Measurements from ENCODE around the gene PRKCH. TPM values are rescaled to one million over a fixed set of nuclear protein-coding genes. Genes with fewer than 3 reads are reported as not detected.

Gene PRKCH
- total RNA-seq, 3 donors from 2014 or later (not counting 1 experiment from before 2014, with no cell fraction given): 610 to 756 (median 618) TPM

- whole genome bisulfite sequencing (ENCODE audit: insufficient coverage): 30% methylated on average over 2 of the region's 3 CpGs
- ATAC-seq (no peak), DNase-seq (no peak)
- Histone ChIP-seq H3K27me3 (ENCODE audit: control insufficient read depth, insufficient read depth, low read length) (no peaks in the 10 kb centered on the region), H3K27ac (ENCODE audit: low read length) (peak overlapping the region; percentile 41), H3K9me3 (ENCODE audit: control insufficient read depth, insufficient read depth, low read length) (peaks cover 7% of the 10 kb centered on the region), H3K4me1 (ENCODE audit: control insufficient read depth, insufficient read depth, low read length) (peaks cover 65% of the 10 kb centered on the region), H3K4me3 (ENCODE audit: low read length) (no peak overlapping the region), H3K36me3 (ENCODE audit: control insufficient read depth, insufficient read depth, low read length) (peaks cover 4% of the 10 kb centered on the region)
- no peak overlapping the region for H3K27ac Mint-ChIP-seq
- peaks cover 7% of the 10 kb centered on the region for H3K36me3 Mint-ChIP-seq
- peaks cover 27 to 36% of the 10 kb centered on the region in 2 donors for H3K4me1 Mint-ChIP-seq
- no peak for TF ChIP-seq CTCF (IDR thresholded peaks at IDR 0.05)
- no peaks in the 10 kb centered on the region for H3K27me3 Mint-ChIP-seq (ENCODE audit: low read depth in 2 of 2)
- intact Hi-C loops (cut with micrococcal nuclease): loop anchor here (2.0 kb wide), 2 partner anchors 15 to 19 kb away; no protein-coding TSS in a partner anchor
- H3K9me3 Mint-ChIP-seq: peaks cover 0 to 2% of the 10 kb centered on the region in 2 donors
- H3K4me3 Mint-ChIP-seq: no peak overlapping the region
These were observed 48.1 kb downstream of the PRKCH start for GRCh38 chr14:61369454-61369810.

GRCh38 chr14:61372379-61372778 lies 51.0 kb downstream of the PRKCH start:
- Histone ChIP-seq H3K27me3 (ENCODE audit: control insufficient read depth, insufficient read depth, low read length) (no peaks in the 10 kb centered on the region), H3K9me3 (ENCODE audit: control insufficient read depth, insufficient read depth, low read length) (peaks cover 21% of the 10 kb centered on the region), H3K27ac (ENCODE audit: low read length) (no peak overlapping the region), H3K4me1 (ENCODE audit: control insufficient read depth, insufficient read depth, low read length) (peaks cover 63% of the 10 kb centered on the region), H3K4me3 (ENCODE audit: low read length) (no peak overlapping the region), H3K36me3 (ENCODE audit: control insufficient read depth, insufficient read depth, low read length) (peaks cover 8% of the 10 kb centered on the region)
- no peak for DNase-seq
- intact Hi-C loops (cut with micrococcal nuclease): no loop called here
- Mint-ChIP-seq H3K9me3 (peaks cover 2 to 7% of the 10 kb centered on the region in 2 donors), H3K4me1 (peaks cover 27 to 48% of the 10 kb centered on the region in 2 donors), H3K36me3 (peaks cover 18% of the 10 kb centered on the region), H3K27me3 (ENCODE audit: low read depth in 2 of 2) (no peaks in the 10 kb centered on the region), H3K4me3 (peak overlapping the region; percentile 63), H3K27ac (no peak overlapping the region)
- TF ChIP-seq CTCF (IDR thresholded peaks at IDR 0.05): no peak
- ATAC-seq: no peak
- 63% methylated on average over 2 of the region's 2 CpGs for WGBS (ENCODE audit: insufficient coverage)

- H3K36me3 Mint-ChIP-seq: peaks cover 18% of the 10 kb centered on the region
- TF ChIP-seq CTCF (IDR thresholded peaks at IDR 0.05): no peak
These were observed 51.6 kb downstream of the PRKCH start for GRCh38 chr14:61372842-61373555.

More at GRCh38 chr14:61372842-61373555, 51.6 kb downstream of the PRKCH start:
- Histone ChIP-seq H3K36me3 (ENCODE audit: control insufficient read depth, insufficient read depth, low read length) (peaks cover 8% of the 10 kb centered on the region), H3K4me3 (ENCODE audit: low read length) (no peak overlapping the region), H3K27me3 (ENCODE audit: control insufficient read depth, insufficient read depth, low read length) (no peaks in the 10 kb centered on the region), H3K9me3 (ENCODE audit: control insufficient read depth, insufficient read depth, low read length) (peaks cover 21% of the 10 kb centered on the region), H3K4me1 (ENCODE audit: control insufficient read depth, insufficient read depth, low read length) (peaks cover 63% of the 10 kb centered on the region), H3K27ac (ENCODE audit: low read length) (peak overlapping the region; percentile 0)
- Mint-ChIP-seq H3K4me3 (peak overlapping the region; percentile 63), H3K27me3 (ENCODE audit: low read depth in 2 of 2) (no peaks in the 10 kb centered on the region), H3K9me3 (peaks cover 2 to 7% of the 10 kb centered on the region in 2 donors), H3K4me1 (peaks cover 27 to 48% of the 10 kb centered on the region in 2 donors), H3K27ac (no peak overlapping the region)
- peak; percentile 34 to 52 (median 37) for ATAC-seq
- intact Hi-C loops (cut with micrococcal nuclease): no loop called here
- WGBS (ENCODE audit: insufficient coverage): 73% methylated on average over 2 of the region's 3 CpGs
- DNase-seq: no peak

All from natural killer cell (primary cell).